Stimulated activated CD4-positive, alpha-beta T cell treated with anti-CD3 and anti-CD28 coated beads, Interleukin-4, amount 100 ng/mL, for 4 hours (primary cell): ENCODE results near the gene LCMT1.
"Not testable (repeated sequence)": the region's sequence is repeated elsewhere in the genome, so short reads cannot be mapped to it uniquely, and the experiment has no call there.

Experiments
- DNase-seq, 2 experiments: peaks; one replicate each; pipeline ENCODE4 v3.0.0-alpha.2; 2020

Gene LCMT1

GRCh38 chr16:25111403-25112166, at the start of gene LCMT1:
Gene LCMT1 (plus strand): TSS chr16:25111742. CDS start chr16:25111884, 142 bp downstream.
- peak; percentile 86 to 93 for DNase-seq

- peak in 1 of 2 experiments; percentile 24 for DNase-seq
Observed at GRCh38 chr16:25063102-25063501, 48.4 kb upstream of the LCMT1 start.

- DNase-seq: no peak
Observed at GRCh38 chr16:25063865-25064264, 47.7 kb upstream of the LCMT1 start.

GRCh38 chr16:25064281-25064680, 47.3 kb upstream of the LCMT1 start:
- not testable (repeated sequence) for DNase-seq

- no peak for DNase-seq
Observed at GRCh38 chr16:25064937-25065336, 46.6 kb upstream of the LCMT1 start.

DNA sequence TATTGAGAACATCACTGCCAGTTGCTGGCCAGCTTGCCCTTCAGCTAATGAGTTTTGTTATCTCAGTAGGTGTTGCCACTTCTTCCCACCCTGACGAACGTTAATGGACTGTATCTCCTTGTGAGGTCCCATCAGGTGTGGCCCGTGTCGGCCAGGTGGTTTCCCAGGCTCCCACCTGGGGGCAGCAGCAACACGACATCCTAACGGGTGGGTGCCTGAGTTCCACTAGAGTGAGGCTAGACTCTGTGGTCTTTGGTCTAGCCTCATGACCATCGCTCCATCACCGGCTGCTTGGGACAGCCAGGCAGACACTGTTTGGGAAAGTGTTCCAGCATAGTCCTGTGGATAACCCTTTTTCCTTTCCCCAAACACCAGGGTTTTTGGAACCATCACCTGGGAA, 45.6 kb upstream of the LCMT1 start:
- DNase-seq: no peak

GRCh38 chr16:25066426-25066746, 45.2 kb upstream of the LCMT1 start:
- DNase-seq: no peak

GRCh38 chr16:25066747-25067631, 44.6 kb upstream of the LCMT1 start:
- DNase-seq: peak; percentile 74 to 85

DNA sequence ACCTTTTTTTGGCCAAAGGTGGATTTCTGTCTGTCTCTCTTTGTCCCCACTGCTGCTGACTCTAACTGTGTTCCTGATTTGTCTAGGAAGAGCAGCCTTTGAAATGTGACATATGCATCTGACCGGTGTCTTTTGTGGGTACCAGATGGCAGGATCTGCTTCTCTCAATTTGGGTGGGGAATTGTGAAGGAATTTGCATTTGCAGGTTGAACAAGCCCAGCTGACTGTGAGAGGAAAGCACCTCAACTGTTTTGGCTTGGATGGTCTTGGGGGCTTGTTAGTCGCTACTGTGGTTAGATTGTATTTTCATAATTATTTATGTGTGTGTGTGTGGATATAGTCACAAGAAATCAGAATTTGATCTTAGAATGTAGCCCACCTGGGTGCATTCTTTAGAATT, 37.7 kb upstream of the LCMT1 start:
- DNase-seq: no peak

- DNase-seq: no peak
Observed at GRCh38 chr16:25078386-25078978, 33.1 kb upstream of the LCMT1 start.

GRCh38 chr16:25079637-25080378, 31.7 kb upstream of the LCMT1 start:
- DNase-seq: no peak

GRCh38 chr16:25080420-25081131, 31.0 kb upstream of the LCMT1 start:
- no peak for DNase-seq

- DNase-seq: no peak
Observed at GRCh38 chr16:25081702-25082101, 29.8 kb upstream of the LCMT1 start.

DNA sequence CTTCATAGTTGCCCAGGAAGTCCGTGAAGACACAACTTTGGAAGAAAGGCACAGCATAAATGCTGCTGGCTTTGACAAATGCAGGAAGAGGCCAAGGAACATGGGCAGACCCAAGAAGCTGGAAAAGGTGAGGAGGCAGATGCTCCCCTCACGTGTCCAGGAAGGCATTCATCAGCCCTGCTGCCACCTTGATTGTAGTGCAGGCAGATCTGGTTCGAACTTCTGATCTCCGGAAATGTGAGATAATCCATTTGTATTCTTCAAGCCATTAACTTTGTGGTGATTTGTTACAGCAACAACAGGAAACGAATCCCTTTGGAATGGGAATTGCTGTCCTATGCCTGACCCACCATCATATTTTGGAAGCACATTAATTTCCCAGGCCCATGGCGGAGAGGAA, 28.5 kb upstream of the LCMT1 start:
- no peak for DNase-seq

DNA sequence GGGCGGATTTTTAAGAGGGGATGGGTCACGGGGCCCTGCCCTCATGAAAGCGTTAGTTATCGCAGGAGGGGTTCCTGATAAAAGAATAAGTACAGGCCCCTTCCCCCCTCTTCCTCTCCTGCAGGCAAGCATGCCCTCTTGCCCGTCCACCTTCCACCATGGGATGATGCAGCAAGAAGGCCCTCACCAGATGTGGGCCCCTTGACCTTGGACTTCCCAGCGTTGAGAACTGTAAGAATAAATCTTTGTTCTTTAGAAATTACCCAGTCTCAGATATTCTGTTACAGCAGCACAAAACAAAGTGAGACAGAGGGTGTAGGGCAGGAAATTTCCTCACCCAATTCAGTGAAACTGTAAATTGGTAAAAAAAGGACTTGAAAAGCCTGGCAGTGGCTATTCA, 27.8 kb upstream of the LCMT1 start:
- no peak for DNase-seq

- DNase-seq: no peak
Observed at GRCh38 chr16:25084797-25085196, 26.7 kb upstream of the LCMT1 start.

DNA sequence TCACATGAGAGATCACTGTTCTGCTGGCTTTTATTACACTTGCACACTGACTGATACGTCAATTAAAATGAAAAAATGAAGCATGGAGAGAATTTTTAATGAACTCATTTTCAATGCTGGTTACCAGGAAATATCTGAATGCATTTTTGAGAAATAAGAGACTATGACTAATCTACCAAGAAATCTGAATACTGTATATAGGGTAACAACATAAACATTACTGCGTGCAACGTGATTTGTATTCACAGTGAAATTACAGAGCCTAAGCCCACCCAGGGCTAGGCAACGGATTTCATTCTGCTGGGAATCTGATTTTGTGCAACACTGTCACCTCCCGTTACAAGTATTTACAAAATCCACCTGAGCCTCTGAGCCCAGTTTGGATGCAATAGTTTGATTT, 23.8 kb upstream of the LCMT1 start:
- no peak for DNase-seq

DNA sequence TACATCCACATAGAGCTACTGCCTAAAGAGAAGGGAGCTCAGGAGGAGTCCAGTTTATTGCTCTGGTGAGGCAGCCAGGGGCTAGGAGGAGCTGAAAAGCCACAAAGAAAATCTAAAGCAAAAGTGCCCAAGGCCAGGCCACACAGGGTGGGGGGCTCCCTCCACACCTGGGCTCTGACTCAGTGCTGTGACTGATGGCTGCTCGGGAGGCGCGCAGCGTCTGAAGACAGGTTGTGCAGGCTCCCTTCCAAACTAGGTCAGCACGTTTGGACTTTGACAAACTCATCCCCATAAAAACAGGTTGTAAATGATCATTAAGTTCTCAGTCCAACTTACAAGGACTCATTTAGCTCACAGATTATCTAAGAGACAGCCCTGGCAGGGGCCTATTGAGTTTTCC, 22.2 kb upstream of the LCMT1 start:
- no peak for DNase-seq

- DNase-seq: no peak
Observed at GRCh38 chr16:25092441-25092840, 19.1 kb upstream of the LCMT1 start.

DNA sequence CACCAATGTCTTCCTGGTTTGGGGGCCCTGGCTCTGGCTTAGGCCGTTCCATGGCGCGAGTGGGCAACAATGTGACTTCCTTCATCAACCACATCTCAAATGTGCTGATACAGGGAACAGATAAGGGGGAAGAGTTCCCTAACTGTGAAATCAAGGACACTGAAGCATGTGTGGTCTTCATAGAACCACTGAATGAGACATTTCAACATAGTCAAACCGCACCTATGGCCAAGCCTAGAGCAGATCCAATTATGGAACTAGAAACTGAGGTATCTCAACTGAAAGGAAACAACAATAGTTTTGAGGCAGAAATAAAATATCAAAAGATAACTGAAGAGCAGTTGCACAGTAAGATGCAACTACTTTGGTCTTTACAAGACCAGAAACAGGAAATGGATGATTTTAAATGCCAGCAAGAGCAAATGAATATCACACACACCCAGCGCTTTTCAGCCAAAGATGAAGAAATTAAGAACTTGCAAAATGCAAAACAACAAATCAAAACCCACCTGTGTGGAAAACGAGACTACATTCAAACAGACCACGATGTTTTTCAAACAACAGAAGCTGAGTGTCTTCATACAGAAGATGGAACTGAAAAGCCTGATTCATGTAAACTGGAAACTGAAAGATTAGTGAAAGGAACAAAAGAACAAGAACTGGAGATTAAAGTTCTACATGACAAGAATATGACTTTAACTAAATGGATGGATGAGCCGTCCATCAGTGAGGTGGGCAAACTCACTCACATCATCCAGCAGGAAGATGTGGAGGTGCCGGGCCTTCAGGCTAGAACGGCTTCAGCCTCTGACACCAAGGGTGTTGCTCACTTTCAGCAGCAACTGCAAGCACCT, 18.1 kb upstream of the LCMT1 start:
- no peak for DNase-seq

GRCh38 chr16:25094596-25094995, 16.9 kb upstream of the LCMT1 start:
- no peak for DNase-seq
